Activated CD4-positive, alpha-beta memory T cell treated with anti-CD3 and anti-CD28 coated beads for 36 hours (primary cell): ENCODE data around the gene PRIMPOL. TPM values are rescaled to one million over a fixed set of nuclear protein-coding genes. Genes with fewer than 3 reads are reported as not detected.
"Not testable (repeated sequence)": the region's sequence is repeated elsewhere in the genome, so short reads cannot be mapped to it uniquely, and the experiment has no call there.

ENCODE experiments used
- CTCF ChIA-PET: fragments of 350-600 bp; sonication (Branson Sonifier 250); formaldehyde crosslinking; loops from one replicate; lab custom pipeline; 2021; ENCODE audit warnings: antibody characterized with exemption, inconsistent platforms; lab: Charles Lee
- POLR2A ChIA-PET: fragments of 350-600 bp; sonication (Branson Sonifier 250); formaldehyde crosslinking; loops from one replicate; lab custom pipeline; 2021; ENCODE audit warnings: antibody characterized with exemption; lab: Charles Lee
- DNase-seq: peaks from one replicate; pipeline ENCODE4 v3.0.0-alpha.2; 2020
- H3K27ac Mint-ChIP-seq: one replicate; pipeline ENCODE4 v1.8.0; 2021; ENCODE audit warnings: mixed read lengths
- H3K27me3 Mint-ChIP-seq: one replicate; pipeline ENCODE4 v1.8.0; 2021; ENCODE audit warnings: mixed read lengths
- H3K36me3 Mint-ChIP-seq: one replicate; pipeline ENCODE4 v1.8.0; 2021; ENCODE audit warnings: mixed read lengths
- H3K4me1 Mint-ChIP-seq: one replicate; pipeline ENCODE4 v1.8.0; 2021; ENCODE audit warnings: low read depth, mixed read lengths
- H3K4me3 Mint-ChIP-seq: one replicate; pipeline ENCODE4 v1.8.0; 2021; ENCODE audit warnings: mild to moderate bottlenecking, mixed read lengths
- H3K9me3 Mint-ChIP-seq: one replicate; pipeline ENCODE4 v1.8.0; 2021; ENCODE audit warnings: mixed read lengths
- intact Hi-C: fragments of 100-400 bp; cut with micrococcal nuclease; formaldehyde crosslinking; loops from one replicate; pipeline ENCODE4 v1.15.1; 2023
- total RNA-seq, 2 experiments: library from RNA; stranded (reverse); gene quantifications; one replicate each; pipeline ENCODE4 v1.2.3, GENCODE V29; 2021

PRIMPOL gene
- total RNA-seq, 2 experiments from 2014 or later, result 23.1 to 27.1 TPM

GRCh38 chr4:184727430-184727829, 77.9 kb downstream of the PRIMPOL start:
- Mint-ChIP-seq H3K4me1 (peaks cover 15% of the 10 kb centered on the region), H3K36me3 (peaks cover 60% of the 10 kb centered on the region), H3K4me3 (no peak overlapping the region), H3K27me3 (no peaks in the 10 kb centered on the region), H3K9me3 (no peaks in the 10 kb centered on the region), H3K27ac (no peak overlapping the region)
- ChIA-PET CTCF (no interaction called here), POLR2A (no interaction called here)
- no peak for DNase-seq
- intact Hi-C loops, result no loop called here

GRCh38 chr4:184728858-184729257, 79.3 kb downstream of the PRIMPOL start:
- ChIA-PET POLR2A (no interaction called here), CTCF (interaction anchor here (3.2 kb wide), 1 partner anchor 17 kb away, joined by 12 read pairs; no protein-coding TSS in a partner anchor)
- H3K36me3 Mint-ChIP-seq, result peaks cover 55% of the 10 kb centered on the region
- no peaks in the 10 kb centered on the region for H3K27me3 Mint-ChIP-seq
- no peak for DNase-seq
- H3K27ac Mint-ChIP-seq, result no peak overlapping the region
- intact Hi-C loops, result no loop called here
- no peak overlapping the region for H3K4me3 Mint-ChIP-seq
- peaks cover 21% of the 10 kb centered on the region for H3K4me1 Mint-ChIP-seq
- H3K9me3 Mint-ChIP-seq, result no peaks in the 10 kb centered on the region

DNA sequence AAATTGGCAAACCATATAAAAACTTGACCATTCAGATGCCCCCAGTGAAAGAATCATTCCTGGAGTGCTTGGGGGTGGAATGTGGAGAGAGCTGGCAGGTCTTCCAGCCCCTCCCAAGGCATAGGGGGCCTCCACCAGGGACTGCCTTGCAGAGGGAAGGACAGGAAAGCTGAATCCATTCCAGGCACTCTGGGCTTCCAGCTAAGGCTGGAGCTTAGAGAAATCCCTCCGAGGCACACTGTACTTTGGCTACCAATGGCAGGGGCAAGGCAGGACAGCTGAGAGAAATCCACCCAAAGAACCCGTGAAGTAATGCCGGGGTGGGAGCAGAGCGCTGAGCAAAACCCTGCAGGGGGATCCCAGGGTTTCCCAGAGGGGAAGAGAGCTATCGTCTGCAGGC, 80.4 kb downstream of the PRIMPOL start:
- peaks cover 47% of the 10 kb centered on the region for H3K36me3 Mint-ChIP-seq
- H3K4me1 Mint-ChIP-seq, result peaks cover 24% of the 10 kb centered on the region
- no peaks in the 10 kb centered on the region for H3K9me3 Mint-ChIP-seq
- H3K4me3 Mint-ChIP-seq, result no peak overlapping the region
- intact Hi-C loops, result loop anchor here (5.0 to 10.0 kb wide), 5 partner anchors 258 to 1225 kb away; partner anchors contain the start of genes CFAP97, ING2 and IRF2
- CTCF ChIA-PET, result interaction anchor here (1.8 to 3.2 kb wide), 2 partner anchors 15 to 465 kb away, joined by 6 to 12 read pairs; no protein-coding TSS in a partner anchor
- no peaks in the 10 kb centered on the region for H3K27me3 Mint-ChIP-seq
- no peak for DNase-seq
- H3K27ac Mint-ChIP-seq, result no peak overlapping the region
- POLR2A ChIA-PET, result no interaction called here

GRCh38 chr4:184731056-184731455, 81.5 kb downstream of the PRIMPOL start:
- intact Hi-C loops, result loop anchor here (5.0 to 10.0 kb wide), 5 partner anchors 259 to 1226 kb away; partner anchors contain the start of genes CFAP97, ING2 and IRF2
- POLR2A ChIA-PET, result no interaction called here
- DNase-seq, result no peak
- no peaks in the 10 kb centered on the region for H3K27me3 Mint-ChIP-seq
- H3K4me1 Mint-ChIP-seq, result peaks cover 24% of the 10 kb centered on the region
- no peak overlapping the region for H3K27ac Mint-ChIP-seq
- peaks cover 42% of the 10 kb centered on the region for H3K36me3 Mint-ChIP-seq
- CTCF ChIA-PET, result interaction anchor here (1.8 to 3.2 kb wide), 2 partner anchors 14 to 466 kb away, joined by 6 to 12 read pairs; no protein-coding TSS in a partner anchor
- no peaks in the 10 kb centered on the region for H3K9me3 Mint-ChIP-seq
- no peak overlapping the region for H3K4me3 Mint-ChIP-seq

- H3K27me3 Mint-ChIP-seq, result no peaks in the 10 kb centered on the region
- ChIA-PET POLR2A (interaction anchor here (0.8 to 2.8 kb wide), 4 partner anchors 9 to 463 kb away, joined by 3 to 26 read pairs (median 9); partner anchors contain the start of genes CASP3, IRF2 and PRIMPOL), CTCF (interaction anchor here (2.6 to 3.2 kb wide), 4 partner anchors 10 to 468 kb away, joined by 12 to 24 read pairs (median 16); partner anchors contain the start of genes CASP3 and PRIMPOL)
- no peaks in the 10 kb centered on the region for H3K9me3 Mint-ChIP-seq
- peaks cover 24% of the 10 kb centered on the region for H3K4me1 Mint-ChIP-seq
- peak overlapping the region; percentile 99 for H3K4me3 Mint-ChIP-seq
- H3K27ac Mint-ChIP-seq, result peak overlapping the region; percentile 28
- peak; percentile 26 for DNase-seq
- intact Hi-C loops, result loop anchor here (5.0 to 10.0 kb wide), 5 partner anchors 260 to 1227 kb away; partner anchors contain the start of genes CFAP97, ING2 and IRF2
- peaks cover 36% of the 10 kb centered on the region for H3K36me3 Mint-ChIP-seq
Measured at GRCh38 chr4:184732126-184732525, 82.6 kb downstream of the PRIMPOL start.

DNA sequence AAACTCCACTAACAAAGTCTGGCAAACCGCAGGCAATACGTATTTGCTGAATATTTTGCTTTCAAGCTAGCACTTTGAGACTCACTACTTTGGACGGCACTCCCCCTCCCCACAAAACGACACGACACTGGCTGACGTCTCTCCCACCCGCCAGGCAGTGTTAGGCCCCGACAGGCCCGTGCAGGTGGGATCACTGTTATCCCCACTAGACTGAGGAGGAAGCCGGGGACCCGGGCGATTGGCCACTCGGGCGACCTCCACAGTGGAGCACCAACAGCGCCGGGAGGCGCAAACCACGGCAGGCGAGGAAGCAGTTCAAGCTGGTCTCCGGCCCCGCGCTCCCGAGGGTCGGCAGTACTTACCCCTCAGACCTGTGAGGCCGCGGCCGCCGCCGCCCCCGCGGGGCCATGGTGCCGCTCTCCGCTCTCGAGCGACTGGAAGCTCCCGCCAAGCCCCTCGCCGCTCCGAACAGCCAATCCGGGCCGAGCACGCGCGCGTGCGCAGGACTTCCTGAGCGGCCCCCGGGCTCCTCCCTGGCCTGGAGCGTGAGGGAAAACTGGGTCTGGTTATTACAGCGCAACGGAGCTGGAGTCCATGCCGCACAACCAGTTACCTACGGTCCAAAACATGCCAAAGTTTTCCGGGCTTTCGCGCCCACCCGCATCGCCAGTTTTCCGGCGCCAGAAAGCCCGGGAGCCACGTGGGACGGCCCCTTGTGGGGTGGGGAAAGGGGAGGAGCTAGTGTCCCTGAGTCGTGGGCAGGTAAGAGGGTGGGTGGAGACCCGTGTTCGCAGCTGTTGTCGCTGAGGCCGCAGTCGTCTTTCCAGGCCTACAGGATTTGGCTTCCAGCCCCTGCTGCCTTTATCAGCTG, 84.4 kb downstream of the PRIMPOL start, which contains the start of gene CENPU:
Gene CENPU, minus strand, starts transcription at position 443 of the 871 bp plus-strand sequence. Its CDS starts 34 bp downstream, at position 409.
- intact Hi-C loops, result loop anchor here (1.0 to 10.0 kb wide), 13 partner anchors 27 to 1229 kb away; partner anchors contain the start of genes ACSL1, ANKRD37, CASP3 and CFAP97
- ChIA-PET CTCF (interaction anchor here (0.7 to 2.9 kb wide), 10 partner anchors 12 to 663 kb away, joined by 3 to 24 read pairs (median 3); partner anchors contain the start of genes ANKRD37, CASP3 and PRIMPOL), POLR2A (interaction anchor here (0.7 to 2.8 kb wide), 23 partner anchors 12 to 503 kb away, joined by 3 to 26 read pairs (median 4); partner anchors contain the start of genes ACSL1, CASP3, IRF2 and PRIMPOL)
- peak; percentile 97 for DNase-seq
- H3K9me3 Mint-ChIP-seq, result no peaks in the 10 kb centered on the region
- no peaks in the 10 kb centered on the region for H3K27me3 Mint-ChIP-seq
- peak within 1 kb of the TSS; percentile 88 for H3K27ac Mint-ChIP-seq
- peak within 1 kb of the TSS; percentile 99 for H3K4me3 Mint-ChIP-seq
- peaks cover 24% of the 10 kb centered on the region for H3K4me1 Mint-ChIP-seq
- H3K36me3 Mint-ChIP-seq, result peaks cover 20% of the 10 kb centered on the region

GRCh38 chr4:184734758-184735157, 85.2 kb downstream of the PRIMPOL start:
- no peak for DNase-seq
- intact Hi-C loops, result loop anchor here (1.0 to 10.0 kb wide), 13 partner anchors 28 to 1230 kb away; partner anchors contain the start of genes ACSL1, ANKRD37, CASP3 and CFAP97
- Mint-ChIP-seq H3K27ac (peak overlapping the region; percentile 88), H3K4me1 (peaks cover 28% of the 10 kb centered on the region), H3K27me3 (no peaks in the 10 kb centered on the region), H3K9me3 (no peaks in the 10 kb centered on the region), H3K36me3 (peaks cover 19% of the 10 kb centered on the region), H3K4me3 (peak overlapping the region; percentile 99)
- CTCF ChIA-PET, result interaction anchor here (0.8 to 2.9 kb wide), 7 partner anchors 11 to 662 kb away, joined by 3 to 24 read pairs (median 15); partner anchors contain the start of genes ANKRD37, CASP3 and PRIMPOL
- POLR2A ChIA-PET, result interaction anchor here (0.7 to 2.8 kb wide), 12 partner anchors 11 to 497 kb away, joined by 3 to 26 read pairs (median 6); partner anchors contain the start of genes ACSL1, CASP3, IRF2 and PRIMPOL

- H3K27ac Mint-ChIP-seq, H3K4me1 Mint-ChIP-seq, DNase-seq, POLR2A ChIA-PET, H3K36me3 Mint-ChIP-seq, H3K27me3 Mint-ChIP-seq, H3K9me3 Mint-ChIP-seq, H3K4me3 Mint-ChIP-seq, CTCF ChIA-PET: not testable (repeated sequence)
- intact Hi-C loops, result loop anchor here (10.0 kb wide), 1 partner anchor 1235 kb away; the partner anchor contains the start of gene ING2
Measured at GRCh38 chr4:184739575-184739974, 90.0 kb downstream of the PRIMPOL start.

- ChIA-PET CTCF (interaction anchor here (0.6 to 2.0 kb wide), 3 partner anchors 21 to 477 kb away, joined by 3 to 6 read pairs (median 3); no protein-coding TSS in a partner anchor), POLR2A (no interaction called here)
- H3K27ac Mint-ChIP-seq, result no peak overlapping the region
- no peaks in the 10 kb centered on the region for H3K36me3 Mint-ChIP-seq
- H3K27me3 Mint-ChIP-seq, result no peaks in the 10 kb centered on the region
- peak; percentile 13 for DNase-seq
- intact Hi-C loops, result loop anchor here (10.0 kb wide), 1 partner anchor 354 kb away; no protein-coding TSS in a partner anchor
- peaks cover 12% of the 10 kb centered on the region for H3K4me1 Mint-ChIP-seq
- no peaks in the 10 kb centered on the region for H3K9me3 Mint-ChIP-seq
- H3K4me3 Mint-ChIP-seq, result no peak overlapping the region
Measured at GRCh38 chr4:184740980-184741391, 91.4 kb downstream of the PRIMPOL start.

- DNase-seq, H3K27ac Mint-ChIP-seq, H3K4me3 Mint-ChIP-seq, H3K36me3 Mint-ChIP-seq, POLR2A ChIA-PET, H3K27me3 Mint-ChIP-seq, H3K9me3 Mint-ChIP-seq: not testable (repeated sequence)
- H3K4me1 Mint-ChIP-seq, result peaks cover 16% of the 10 kb centered on the region
- CTCF ChIA-PET, result interaction anchor here (0.6 to 2.0 kb wide), 6 partner anchors 21 to 604 kb away, joined by 3 to 6 read pairs (median 3); no protein-coding TSS in a partner anchor
- intact Hi-C loops, result loop anchor here (10.0 kb wide), 1 partner anchor 353 kb away; no protein-coding TSS in a partner anchor
Measured at GRCh38 chr4:184741651-184742050, 92.1 kb downstream of the PRIMPOL start.

- peaks cover 16% of the 10 kb centered on the region for H3K4me1 Mint-ChIP-seq
- DNase-seq, result no peak
- no peak overlapping the region for H3K4me3 Mint-ChIP-seq
- H3K27ac Mint-ChIP-seq, result no peak overlapping the region
- ChIA-PET CTCF (no interaction called here), POLR2A (no interaction called here)
- no peaks in the 10 kb centered on the region for H3K36me3 Mint-ChIP-seq
- H3K9me3 Mint-ChIP-seq, result no peaks in the 10 kb centered on the region
- intact Hi-C loops, result loop anchor here (10.0 kb wide), 1 partner anchor 351 kb away; no protein-coding TSS in a partner anchor
- no peaks in the 10 kb centered on the region for H3K27me3 Mint-ChIP-seq
Measured at GRCh38 chr4:184743650-184744049, 94.1 kb downstream of the PRIMPOL start.
